ENCODE data around the gene ZNF236. TPM values are rescaled to one million over a fixed set of nuclear protein-coding genes. Genes with fewer than 3 reads are reported as not detected.

ZNF236 gene
- total and polyA plus RNA-seq, 2 donors (not counting 3 experiments of a cell fraction or from before 2014, with no cell fraction given), result 4.5 to 14.7 TPM

DNA sequence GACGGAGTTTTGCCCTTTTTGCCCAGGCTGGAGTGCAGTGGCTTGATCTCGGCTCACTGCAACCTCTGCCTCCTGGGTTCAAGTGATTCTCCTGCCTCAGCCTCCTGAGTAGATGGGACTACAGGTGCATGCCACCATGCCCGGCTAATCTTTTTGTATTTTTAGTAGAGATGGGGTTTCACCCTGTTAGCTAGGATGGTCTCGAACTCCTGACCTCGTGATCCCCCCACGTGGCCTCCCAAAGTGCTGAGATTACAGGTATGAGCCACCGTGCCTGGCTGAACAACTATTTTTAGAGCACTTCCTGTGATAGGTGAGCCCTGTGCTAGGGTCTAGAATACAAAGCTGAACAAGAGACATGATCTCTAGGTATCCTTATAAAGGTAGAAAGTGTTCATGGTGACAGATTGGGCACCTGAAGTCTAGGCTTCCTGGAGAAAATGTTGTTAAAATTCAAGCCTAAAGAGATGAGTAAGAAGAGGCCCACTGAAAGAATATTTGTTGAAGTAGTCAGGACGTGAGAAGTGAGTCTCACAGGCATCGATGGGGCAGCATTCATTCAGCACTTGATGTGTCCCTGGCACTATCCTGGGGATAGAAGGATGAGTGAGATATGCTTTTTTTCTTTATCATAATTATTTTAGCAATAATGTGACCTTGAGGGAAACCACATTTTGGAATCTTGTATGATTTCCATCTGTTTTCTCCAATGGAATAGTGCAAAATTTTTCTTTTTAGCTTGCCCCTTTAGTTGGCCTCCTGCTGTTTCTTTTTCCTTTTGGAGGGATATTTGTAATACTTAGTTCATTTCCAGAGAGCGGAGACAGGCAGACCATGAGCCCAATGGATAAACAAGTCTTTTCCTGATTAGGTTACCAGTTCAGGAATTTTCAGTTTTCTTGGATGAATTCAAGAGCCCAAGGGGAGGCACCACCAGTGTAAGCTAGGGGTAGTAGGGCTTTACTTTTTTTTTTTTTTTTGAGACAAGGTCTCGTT, 5.1 kb downstream of the ZNF236 start:
- peak; percentile 54 for FAIRE-seq
- no TSS peak for BruUV-seq (replicated peaks)
- no peaks in the 10 kb centered on the region for H4K20me1 ChIP-seq (replicated peaks; ENCODE audit: control insufficient read depth, extremely low read depth, insufficient read depth, low read length)
- no peaks in the 10 kb centered on the region for H3K9me1 ChIP-seq (replicated peaks; ENCODE audit: control insufficient read depth, extremely low read depth, insufficient read depth, low read length)
- intact Hi-C loops (cut with micrococcal nuclease) (loop anchor here (10.0 kb wide), 1 partner anchor 127 kb away; no protein-coding TSS in a partner anchor), dilution Hi-C loops (cut with MboI; ENCODE audit: extremely low pct_ligation_motif_present, low sequenced_read_pairs) (no loop called here)
- H3K36me3 ChIP-seq (ENCODE audit: control insufficient read depth in 2 of 2, extremely low read depth in 1 of 2, insufficient read depth in 2 of 2, low read length in 2 of 2), result no peaks in the 10 kb centered on the region
- H3K9me3 ChIP-seq (replicated peaks; ENCODE audit: control insufficient read depth, insufficient read depth, low read length), result no peaks in the 10 kb centered on the region
- H3K4me3 ChIP-seq (replicated peaks in 1 of 3; ENCODE audit: insufficient read depth in 1 of 3, low read depth in 1 of 3, low read length in 3 of 3), result no peak overlapping the region
- DNase-seq (ENCODE audit: low read depth, low spot score), result peak; percentile 68
- H3K4me1 ChIP-seq (ENCODE audit: control insufficient read depth, extremely low read depth, insufficient read depth, low read length), result peaks cover 32% of the 10 kb centered on the region
- H3K27ac ChIP-seq (ENCODE audit: insufficient read depth, low read depth, low read length), result no peak overlapping the region
- H3K9ac ChIP-seq (replicated peaks; ENCODE audit: extremely low read depth, insufficient read depth, low read length), result no peak overlapping the region
- ChIA-PET POLR2A (no interaction called here), CTCF (interaction anchor here (1.0 to 3.9 kb wide), 2 partner anchors 25 to 47 kb away, joined by 5 to 29 read pairs; no protein-coding TSS in a partner anchor)
- peak overlapping the region; percentile 9 for H3K4me2 ChIP-seq (ENCODE audit: insufficient read depth, low read length)
- TF ChIP-seq MYC (IDR thresholded peaks at IDR 0.05; ENCODE audit: low read depth, low read length), result no peak
- no peak for TF ChIP-seq FOS (IDR thresholded peaks at IDR 0.05; ENCODE audit: borderline replicate concordance, insufficient read depth, low read length)
- TF ChIP-seq, protein P1, sequence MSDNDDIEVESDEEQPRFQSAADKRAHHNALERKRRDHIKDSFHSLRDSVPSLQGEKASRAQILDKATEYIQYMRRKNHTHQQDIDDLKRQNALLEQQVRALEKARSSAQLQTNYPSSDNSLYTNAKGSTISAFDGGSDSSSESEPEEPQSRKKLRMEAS (IDR thresholded peaks at IDR 0.05; ENCODE audit: insufficient read depth, insufficient read length), result no peak
- TF ChIP-seq, protein P2, sequence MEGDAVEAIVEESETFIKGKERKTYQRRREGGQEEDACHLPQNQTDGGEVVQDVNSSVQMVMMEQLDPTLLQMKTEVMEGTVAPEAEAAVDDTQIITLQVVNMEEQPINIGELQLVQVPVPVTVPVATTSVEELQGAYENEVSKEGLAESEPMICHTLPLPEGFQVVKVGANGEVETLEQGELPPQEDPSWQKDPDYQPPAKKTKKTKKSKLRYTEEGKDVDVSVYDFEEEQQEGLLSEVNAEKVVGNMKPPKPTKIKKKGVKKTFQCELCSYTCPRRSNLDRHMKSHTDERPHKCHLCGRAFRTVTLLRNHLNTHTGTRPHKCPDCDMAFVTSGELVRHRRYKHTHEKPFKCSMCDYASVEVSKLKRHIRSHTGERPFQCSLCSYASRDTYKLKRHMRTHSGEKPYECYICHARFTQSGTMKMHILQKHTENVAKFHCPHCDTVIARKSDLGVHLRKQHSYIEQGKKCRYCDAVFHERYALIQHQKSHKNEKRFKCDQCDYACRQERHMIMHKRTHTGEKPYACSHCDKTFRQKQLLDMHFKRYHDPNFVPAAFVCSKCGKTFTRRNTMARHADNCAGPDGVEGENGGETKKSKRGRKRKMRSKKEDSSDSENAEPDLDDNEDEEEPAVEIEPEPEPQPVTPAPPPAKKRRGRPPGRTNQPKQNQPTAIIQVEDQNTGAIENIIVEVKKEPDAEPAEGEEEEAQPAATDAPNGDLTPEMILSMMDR (IDR thresholded peaks at IDR 0.05; ENCODE audit: extremely low read depth in 1 of 2, insufficient read depth in 1 of 2, low read depth in 1 of 2, low read length in 2 of 2), result no peak
- TF ChIP-seq EZH2 (IDR thresholded peaks at IDR 0.05; ENCODE audit: borderline replicate concordance, low read depth, low read length, severe bottlenecking), result no peak
- TF ChIP-seq POLR2A (IDR thresholded peaks at IDR 0.05; ENCODE audit: low read depth, low read length), result no peak
- no peak for TF ChIP-seq GATA2 (IDR thresholded peaks at IDR 0.05; ENCODE audit: insufficient read depth, insufficient read length, low read depth, low read length)
- TF ChIP-seq JUN (IDR thresholded peaks at IDR 0.05; ENCODE audit: borderline replicate concordance, insufficient read depth, insufficient read length, low read depth), result no peak
- TF ChIP-seq POLR2AphosphoS5 (IDR thresholded peaks at IDR 0.05; ENCODE audit: insufficient read depth, low read depth, low read length), result no peak
- H3K79me2 ChIP-seq (ENCODE audit: control insufficient read depth, insufficient read depth, low read length), result peaks cover 66% of the 10 kb centered on the region
- no peak overlapping the region for H2AFZ ChIP-seq (ENCODE audit: low read depth, low read length)
- no peaks in the 10 kb centered on the region for H3K27me3 ChIP-seq (ENCODE audit: control insufficient read depth in 2 of 2, insufficient read depth in 2 of 2, low read length in 2 of 2)

All from endothelial cell of umbilical vein (primary cell).